H1 (cell line): ENCODE data around the gene CBARP. TPM values are rescaled to one million over a fixed set of nuclear protein-coding genes. Genes with fewer than 3 reads are reported as not detected.
A peak's percentile ranks its signal among the peaks of the same experiment; 100 is the strongest.

Experiments
- CHD2 ChIP-seq: IDR thresholded peaks from 2 replicates; pipeline ENCODE4 v1.6.1; 2012; ENCODE audit warnings: low read length, improper control_type of control experiment
- CHD7 ChIP-seq: fragments of 300-600 bp; sonication (generic); IDR thresholded peaks from 2 replicates; pipeline ENCODE4 v1.7.1; 2012; ENCODE audit warnings: low read length, moderate library complexity, mild to moderate bottlenecking, inconsistent platforms; ENCODE audit not compliant: insufficient replicate concordance
- GABPA ChIP-seq: IDR thresholded peaks from 2 replicates; pipeline ENCODE4 v1.6.1; 2011; ENCODE audit warnings: mild to moderate bottlenecking, low read length, moderate library complexity, borderline replicate concordance; ENCODE audit not compliant: insufficient read depth
- HDAC6 ChIP-seq: IDR thresholded peaks from one replicate; pipeline ENCODE4 v1.7.1; 2012; ENCODE audit warnings: low read depth, mild to moderate bottlenecking, inconsistent platforms, low read length, moderate library complexity
- PHF8 ChIP-seq: fragments of 200-600 bp; sonication (generic); conservative IDR thresholded peaks from 2 replicates; pipeline ENCODE4 v1.7.1; 2012; ENCODE audit warnings: low read depth, mild to moderate bottlenecking, inconsistent platforms, low read length, moderate library complexity
- POU5F1 ChIP-seq: IDR thresholded peaks from 2 replicates; pipeline ENCODE4 v1.6.1; 2011; ENCODE audit warnings: low read depth, mild to moderate bottlenecking, low read length, moderate library complexity
- SP4 ChIP-seq: IDR thresholded peaks from 2 replicates; pipeline ENCODE4 v1.6.1; 2012; ENCODE audit warnings: low read length, inconsistent platforms
- TAF1 ChIP-seq: IDR thresholded peaks from 2 replicates; pipeline ENCODE4 v1.6.1; 2011; ENCODE audit warnings: mild to moderate bottlenecking, low read depth, low read length
- TAF7 ChIP-seq: optimal IDR thresholded peaks from 2 replicates; pipeline ENCODE3; 2011; ENCODE audit warnings: low read depth, mild to moderate bottlenecking, inconsistent platforms, low read length, moderate library complexity, borderline replicate concordance
- polyA plus RNA-seq, 7 experiments: library from polyadenylated mRNA; depleted of rRNA in 3 of 7; stranded (reverse) in 5 of 7; unstranded in 2 of 7; fragments of >200 nt in 5 of 7; fragments of 200-250 nt in 2 of 7; gene quantifications; 1 replicate in 5 of 7; 2 replicates in 1 of 7; 4 replicates in 1 of 7; pipeline versions ENCODE4 v1.2.1 to v1.2.3, GENCODE V29; 2011 to 2013; ENCODE audit warnings: missing spikeins in 2 of 7, mixed read lengths in 2 of 7
- total RNA-seq: library from RNA; stranded (reverse); fragmentation: NEBNext Ultra II Directional; extraction: Animal tissue kit (Norgen Biotek cat#: 25700); gene quantifications from 2 replicates; pipeline ENCODE4 v1.2.1, GENCODE V29; 2021

CBARP gene
- total and polyA plus RNA-seq, 2 of the 8 experiments (the other 6 are each of a cell fraction or from before 2014, with no cell fraction given), result 4.9 to 14.7 TPM

GRCh38 chr19:1239796-1240737 lies 2.3 kb upstream of the CBARP start (continued):
- 0 out of 2 replicates have a peak, but pooled peaks have one; percentile 40 for TF ChIP-seq TAF1
- peak; percentile 77 for TF ChIP-seq TAF7
- no peak for TF ChIP-seq POU5F1
- no peak for TF ChIP-seq HDAC6
- no peak for TF ChIP-seq CHD7
- TF ChIP-seq PHF8, result no peak
- TF ChIP-seq CHD2, result no peak
- peak; percentile 75; the same call in 1 of the 2 replicates for TF ChIP-seq GABPA
- no peak for TF ChIP-seq SP4
